GM06990 (cell line): Measurements from ENCODE around the gene COLGALT1.
"Not testable (repeated sequence)": the region's sequence is repeated elsewhere in the genome, so short reads cannot be mapped to it uniquely, and the experiment has no call there.

Source experiments
- DNase-seq: peaks from one replicate; pipeline ENCODE4 v3.0.0-alpha.2; 2011; ENCODE audit not compliant: insufficient read length; ENCODE audit errors: extremely low read depth
- H3K27me3 ChIP-seq: replicated peaks from 2 replicates; pipeline ENCODE4 v1.6.0; 2011; ENCODE audit warnings: low read length; ENCODE audit not compliant: control insufficient read depth, insufficient read depth
- H3K36me3 ChIP-seq: 2 replicates; pipeline ENCODE4 v1.5.1; 2011; ENCODE audit warnings: low read length; ENCODE audit not compliant: control insufficient read depth, insufficient read depth
- H3K4me3 ChIP-seq: replicated peaks from 2 replicates; pipeline ENCODE4 v1.5.1; 2011; ENCODE audit warnings: low read depth, mild to moderate bottlenecking, control low read depth, low read length
- TF ChIP-seq, protein P1 (sequence below): IDR thresholded peaks from 2 replicates; pipeline ENCODE4 v1.5.1; 2011; ENCODE audit warnings: low read length, control low read depth, mild to moderate bottlenecking, inconsistent platforms; ENCODE audit not compliant: insufficient read depth, poor library complexity, severe bottlenecking

Gene COLGALT1

DNA sequence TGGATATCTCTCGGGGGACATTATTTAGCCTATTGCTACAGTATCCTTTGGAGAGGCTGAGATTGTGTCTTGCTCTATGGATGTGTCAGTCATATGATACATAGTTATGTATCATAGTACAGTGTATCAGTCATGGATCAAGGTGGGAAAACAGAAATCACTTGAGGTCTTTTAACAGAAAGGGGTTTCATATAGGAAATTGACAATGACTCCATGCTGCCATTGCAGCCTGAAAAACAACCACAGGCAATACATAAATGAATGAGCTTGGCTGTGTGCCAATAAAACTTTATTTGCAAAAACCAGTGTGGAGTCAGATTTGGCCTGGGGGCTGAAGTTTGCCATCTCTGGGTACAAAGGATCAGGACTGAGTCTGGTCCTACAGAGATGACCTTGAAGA lies 35.4 kb downstream of the COLGALT1 start:
- Histone ChIP-seq H3K4me3 (no peak overlapping the region), H3K27me3 (no peaks in the 10 kb centered on the region), H3K36me3 (no peaks in the 10 kb centered on the region)
- TF ChIP-seq, protein P1, sequence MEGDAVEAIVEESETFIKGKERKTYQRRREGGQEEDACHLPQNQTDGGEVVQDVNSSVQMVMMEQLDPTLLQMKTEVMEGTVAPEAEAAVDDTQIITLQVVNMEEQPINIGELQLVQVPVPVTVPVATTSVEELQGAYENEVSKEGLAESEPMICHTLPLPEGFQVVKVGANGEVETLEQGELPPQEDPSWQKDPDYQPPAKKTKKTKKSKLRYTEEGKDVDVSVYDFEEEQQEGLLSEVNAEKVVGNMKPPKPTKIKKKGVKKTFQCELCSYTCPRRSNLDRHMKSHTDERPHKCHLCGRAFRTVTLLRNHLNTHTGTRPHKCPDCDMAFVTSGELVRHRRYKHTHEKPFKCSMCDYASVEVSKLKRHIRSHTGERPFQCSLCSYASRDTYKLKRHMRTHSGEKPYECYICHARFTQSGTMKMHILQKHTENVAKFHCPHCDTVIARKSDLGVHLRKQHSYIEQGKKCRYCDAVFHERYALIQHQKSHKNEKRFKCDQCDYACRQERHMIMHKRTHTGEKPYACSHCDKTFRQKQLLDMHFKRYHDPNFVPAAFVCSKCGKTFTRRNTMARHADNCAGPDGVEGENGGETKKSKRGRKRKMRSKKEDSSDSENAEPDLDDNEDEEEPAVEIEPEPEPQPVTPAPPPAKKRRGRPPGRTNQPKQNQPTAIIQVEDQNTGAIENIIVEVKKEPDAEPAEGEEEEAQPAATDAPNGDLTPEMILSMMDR: no peak
- no peak for DNase-seq

DNA sequence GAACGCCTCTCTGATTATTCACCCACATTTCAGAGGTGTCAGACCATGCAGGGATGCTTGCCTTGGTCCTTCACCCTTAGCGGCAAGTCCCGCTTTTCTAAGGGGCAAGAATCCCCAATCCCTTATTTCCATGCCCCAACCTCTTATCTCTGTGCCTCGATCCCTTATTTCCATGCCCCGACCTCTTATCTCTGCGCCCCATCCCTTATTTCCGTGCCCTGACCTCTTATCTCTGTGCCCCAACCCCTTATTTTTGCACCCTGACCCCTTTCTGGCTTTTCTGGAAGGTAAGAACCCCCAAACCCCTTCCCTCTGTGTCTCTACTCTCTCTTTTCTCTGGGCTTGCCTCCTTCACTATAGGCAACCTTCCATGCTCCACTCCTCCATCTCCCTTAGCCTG lies 38.8 kb downstream of the COLGALT1 start:
- not testable (repeated sequence) for DNase-seq, H3K27me3 ChIP-seq, H3K36me3 ChIP-seq, H3K4me3 ChIP-seq

DNA sequence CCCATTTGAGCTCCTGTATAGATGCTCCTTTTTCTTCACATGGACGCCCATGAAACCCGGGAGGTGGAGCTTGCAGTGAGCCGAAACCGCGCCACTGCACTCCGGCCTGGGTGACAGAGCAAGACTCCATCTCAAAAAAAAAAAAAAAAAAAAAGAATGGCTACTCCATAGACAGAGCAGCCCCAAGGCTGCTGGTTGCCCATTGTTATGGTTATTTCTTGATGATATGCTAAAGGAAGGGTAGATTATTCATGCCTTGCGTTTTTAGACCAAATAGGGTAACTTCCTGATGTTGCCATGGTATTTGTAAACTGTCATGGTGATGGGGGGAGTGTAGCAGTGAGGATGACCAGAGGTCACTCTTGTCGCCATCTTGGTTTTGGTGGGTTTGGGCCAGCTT lies 42.6 kb downstream of the COLGALT1 start:
- H3K4me3 ChIP-seq, H3K36me3 ChIP-seq, H3K27me3 ChIP-seq, DNase-seq: not testable (repeated sequence)

DNA sequence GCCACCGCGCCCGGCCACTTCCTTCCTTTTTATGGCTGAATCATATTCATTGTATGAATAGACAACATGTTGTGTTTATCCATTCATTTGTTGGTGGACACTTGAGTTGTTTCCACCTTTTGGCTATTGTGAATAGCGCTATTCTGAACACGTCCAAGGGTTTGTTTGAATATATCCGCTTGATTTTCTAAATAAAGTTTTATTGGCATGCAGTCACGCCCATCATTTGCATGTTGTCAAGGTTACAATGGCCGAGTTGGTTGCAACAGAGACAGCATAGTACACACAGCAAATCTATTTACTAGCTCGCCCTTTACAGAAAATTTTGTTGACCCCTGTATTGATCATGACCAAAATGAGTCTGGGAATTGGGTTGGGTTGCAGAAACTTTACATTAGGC lies 43.5 kb downstream of the COLGALT1 start:
- no peak for DNase-seq
- TF ChIP-seq, protein P1: no peak
- no peaks in the 10 kb centered on the region for H3K27me3 ChIP-seq

DNA sequence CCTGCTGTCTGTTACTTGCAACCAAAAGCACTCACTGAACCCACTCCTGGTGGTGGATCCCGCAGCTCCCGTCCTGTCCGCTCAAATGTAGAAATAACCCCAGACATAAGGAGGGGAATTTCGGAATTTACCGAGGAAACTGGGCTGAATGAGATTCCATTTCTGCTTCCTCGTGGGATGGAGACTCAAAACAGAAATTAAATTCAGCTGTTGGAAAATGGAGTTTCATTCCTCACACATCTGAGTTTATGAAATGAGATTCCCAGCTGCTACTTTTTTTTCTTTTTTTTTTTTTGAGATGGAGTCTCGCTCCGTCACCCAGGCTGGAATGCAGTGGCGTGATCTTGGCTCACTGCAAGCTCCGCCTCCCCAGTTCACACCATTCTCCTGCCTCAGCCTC lies 44.3 kb downstream of the COLGALT1 start:
- TF ChIP-seq, protein P1: no peak
- no peak for DNase-seq
- H3K27me3 ChIP-seq: no peaks in the 10 kb centered on the region
- no peak overlapping the region for H3K4me3 ChIP-seq
- H3K36me3 ChIP-seq: no peaks in the 10 kb centered on the region

More for the DNA sequence above, 43.5 kb downstream of the COLGALT1 start:
- Histone ChIP-seq H3K4me3 (no peak overlapping the region), H3K36me3 (no peaks in the 10 kb centered on the region)

DNA sequence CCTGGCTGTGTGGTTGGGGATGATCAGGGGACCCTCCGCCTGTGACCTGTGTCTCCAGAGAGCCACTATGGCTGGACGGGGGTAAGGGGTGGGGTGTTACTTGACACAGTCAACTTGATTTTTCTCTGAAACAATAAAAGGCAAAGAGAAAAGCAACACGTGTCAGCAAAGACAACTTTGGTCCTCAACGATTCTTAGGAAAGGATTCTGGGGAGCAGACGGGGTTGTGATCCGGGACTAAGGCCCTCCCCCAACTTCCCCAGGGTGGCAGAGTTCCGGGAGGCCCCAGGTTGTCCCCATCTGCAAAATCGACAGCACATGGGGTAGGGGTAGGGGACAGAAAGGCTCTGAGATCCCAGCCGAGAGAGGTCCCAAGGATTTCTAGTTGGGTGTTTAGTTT lies 46.2 kb downstream of the COLGALT1 start:
- Histone ChIP-seq H3K4me3 (no peak overlapping the region), H3K27me3 (no peaks in the 10 kb centered on the region), H3K36me3 (no peaks in the 10 kb centered on the region)
- TF ChIP-seq, protein P1: no peak
- no peak for DNase-seq

DNA sequence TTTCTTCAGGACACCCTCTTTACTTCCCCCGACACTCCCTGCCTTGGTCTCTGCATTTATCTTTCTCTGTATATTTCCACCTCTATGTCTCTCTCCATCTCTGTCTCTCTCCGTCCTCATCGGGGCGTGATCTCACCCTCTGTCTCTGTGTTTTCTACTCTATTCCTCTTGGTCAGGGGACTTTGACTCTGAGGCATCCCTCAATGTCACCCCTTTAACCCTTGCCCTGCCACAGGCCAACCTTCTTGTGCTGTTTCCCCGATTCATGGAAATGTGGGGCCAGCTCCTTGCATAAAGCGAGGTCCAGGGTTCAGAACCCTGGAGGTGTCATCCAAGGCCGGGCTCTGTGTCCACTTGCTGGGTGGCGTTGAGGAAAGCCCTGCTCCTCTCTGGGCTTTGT lies 46.8 kb downstream of the COLGALT1 start:
- TF ChIP-seq, protein P1: no peak
- Histone ChIP-seq H3K4me3 (no peak overlapping the region), H3K36me3 (no peaks in the 10 kb centered on the region), H3K27me3 (no peaks in the 10 kb centered on the region)
- DNase-seq: no peak
